ENCODE data around the gene PABPN1L.

DNA sequence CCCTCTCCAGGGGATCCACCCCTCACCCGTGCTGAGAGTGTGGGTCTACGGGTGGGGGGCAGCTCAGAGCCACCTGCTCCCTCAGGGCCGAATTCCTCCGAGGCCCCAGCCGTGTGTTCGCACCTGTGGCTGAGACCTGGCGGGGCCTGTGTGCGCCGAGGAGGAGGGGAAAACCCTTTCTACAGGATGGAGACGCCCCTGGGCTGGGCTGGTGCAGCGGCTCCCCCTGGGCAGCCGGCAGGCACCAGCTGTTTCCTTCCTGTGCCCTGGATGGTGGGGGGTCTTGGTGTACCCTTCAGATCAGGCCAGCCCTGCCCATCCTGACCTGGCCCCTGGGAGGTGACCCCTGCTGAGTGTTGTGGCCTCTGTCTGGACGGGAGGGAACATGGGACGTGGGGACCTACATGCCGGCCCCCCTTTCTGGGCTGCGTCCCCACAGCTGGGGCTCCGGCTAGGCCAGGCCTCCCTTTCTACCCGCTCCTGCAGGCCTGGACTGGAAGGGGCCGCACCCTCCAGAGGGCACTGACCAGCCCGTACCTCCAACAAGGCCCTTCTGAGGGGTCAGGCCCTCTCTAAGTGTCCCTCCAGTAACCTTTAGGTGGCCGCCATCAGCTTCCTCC lies 28.3 kb upstream of the PABPN1L start:
- TF ChIP-seq POLR2AphosphoS5 (IDR thresholded peaks at IDR 0.05) (no peak), CTCF (IDR thresholded peaks at IDR 0.05) (no peak), POLR2A (IDR thresholded peaks at IDR 0.05) (no peak)
